Measurements from ENCODE around the gene PASD1.

PASD1 gene

DNA sequence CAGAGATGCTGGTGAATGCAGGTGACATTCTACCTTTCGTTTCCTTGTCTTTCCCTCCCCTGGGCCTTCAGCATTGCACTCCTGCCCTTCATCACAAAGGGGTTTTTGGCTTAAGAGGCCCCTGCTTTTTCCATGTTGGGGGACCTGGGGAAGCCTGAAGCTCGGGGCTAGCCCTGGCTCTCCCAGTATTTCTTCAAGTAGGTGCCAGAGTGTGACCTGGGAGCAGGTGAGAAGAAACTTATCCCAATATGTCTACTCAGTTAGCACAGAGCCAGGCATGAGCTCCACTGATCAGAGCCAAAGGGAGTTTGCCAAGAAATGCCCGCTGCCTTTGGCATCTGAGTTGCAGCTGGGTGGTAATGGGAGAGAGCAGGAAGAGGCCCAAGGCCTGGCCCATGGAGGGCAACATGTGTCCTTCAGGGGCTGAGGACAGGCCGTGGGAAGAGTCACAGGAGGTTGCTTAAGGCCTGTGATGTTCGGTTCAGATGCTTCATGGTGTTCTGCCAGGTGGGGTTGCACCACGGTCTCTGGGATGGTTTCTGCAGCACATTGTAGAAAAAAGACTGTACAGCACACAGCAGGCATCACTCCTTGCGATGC, 139.4 kb downstream of the PASD1 start:
- Mint-ChIP-seq H3K4me3 (no peak overlapping the region), H3K9me3 (peaks cover 11% of the 10 kb centered on the region), H3K27me3 (ENCODE audit: low read depth) (no peaks in the 10 kb centered on the region), H3K36me3 (ENCODE audit: low read depth) (no peaks in the 10 kb centered on the region), H3K27ac (peak overlapping the region in 2 of 3 experiments; percentile 50 to 53), H3K4me1 (peaks cover 34% of the 10 kb centered on the region)
- TF ChIP-seq, protein P1, sequence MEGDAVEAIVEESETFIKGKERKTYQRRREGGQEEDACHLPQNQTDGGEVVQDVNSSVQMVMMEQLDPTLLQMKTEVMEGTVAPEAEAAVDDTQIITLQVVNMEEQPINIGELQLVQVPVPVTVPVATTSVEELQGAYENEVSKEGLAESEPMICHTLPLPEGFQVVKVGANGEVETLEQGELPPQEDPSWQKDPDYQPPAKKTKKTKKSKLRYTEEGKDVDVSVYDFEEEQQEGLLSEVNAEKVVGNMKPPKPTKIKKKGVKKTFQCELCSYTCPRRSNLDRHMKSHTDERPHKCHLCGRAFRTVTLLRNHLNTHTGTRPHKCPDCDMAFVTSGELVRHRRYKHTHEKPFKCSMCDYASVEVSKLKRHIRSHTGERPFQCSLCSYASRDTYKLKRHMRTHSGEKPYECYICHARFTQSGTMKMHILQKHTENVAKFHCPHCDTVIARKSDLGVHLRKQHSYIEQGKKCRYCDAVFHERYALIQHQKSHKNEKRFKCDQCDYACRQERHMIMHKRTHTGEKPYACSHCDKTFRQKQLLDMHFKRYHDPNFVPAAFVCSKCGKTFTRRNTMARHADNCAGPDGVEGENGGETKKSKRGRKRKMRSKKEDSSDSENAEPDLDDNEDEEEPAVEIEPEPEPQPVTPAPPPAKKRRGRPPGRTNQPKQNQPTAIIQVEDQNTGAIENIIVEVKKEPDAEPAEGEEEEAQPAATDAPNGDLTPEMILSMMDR (IDR thresholded peaks at IDR 0.05; ENCODE audit: unreplicated experiment in 3 of 3), result no peak

- H3K27me3 Mint-ChIP-seq (ENCODE audit: low read depth), result no peaks in the 10 kb centered on the region
- H3K4me3 Mint-ChIP-seq, result peak overlapping the region in 1 of 3 experiments; percentile 37
- peaks cover 32% of the 10 kb centered on the region for H3K4me1 Mint-ChIP-seq
- H3K9me3 Mint-ChIP-seq, result peaks cover 11% of the 10 kb centered on the region
- no peaks in the 10 kb centered on the region for H3K36me3 Mint-ChIP-seq (ENCODE audit: low read depth)
- H3K27ac Mint-ChIP-seq, result peak overlapping the region; percentile 50 to 85 (median 53)
- TF ChIP-seq, protein P1 (IDR thresholded peaks at IDR 0.05; ENCODE audit: unreplicated experiment in 3 of 3), result no peak
These were observed 140.0 kb downstream of the PASD1 start for GRCh38 chrX:151703487-151703886.

DNA sequence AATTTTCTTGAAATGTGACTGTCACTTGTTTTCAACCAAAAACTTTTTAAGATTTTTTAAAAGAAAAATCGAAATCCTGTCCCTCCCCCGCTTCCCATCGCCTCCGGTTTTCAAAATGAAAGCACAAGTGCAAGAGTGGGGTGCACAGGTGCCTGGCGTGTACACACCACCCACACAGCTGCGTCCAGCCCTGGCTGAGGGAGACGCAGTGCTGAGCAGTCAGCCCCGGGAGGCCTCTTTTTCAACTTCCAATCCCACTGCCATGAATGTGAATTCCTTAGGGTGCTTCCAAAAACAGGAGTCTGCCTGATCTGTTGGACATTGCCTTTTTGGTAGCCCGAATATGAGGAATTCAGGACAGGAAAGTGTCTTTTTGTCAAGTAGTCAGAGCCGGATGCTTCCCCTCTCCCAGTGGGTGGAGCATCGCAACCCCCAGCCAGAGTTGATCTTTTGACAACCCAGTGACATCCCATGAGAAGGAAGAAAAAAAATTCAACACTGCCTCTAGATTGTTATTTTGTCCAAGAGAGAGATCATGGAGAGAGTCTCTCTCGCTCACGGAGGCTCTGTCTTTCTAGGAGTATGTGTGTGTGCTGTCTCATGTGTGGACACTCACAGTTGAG, 140.7 kb downstream of the PASD1 start:
- TF ChIP-seq, protein P1 (IDR thresholded peaks at IDR 0.05; ENCODE audit: unreplicated experiment in 3 of 3), result no peak
- H3K27me3 Mint-ChIP-seq (ENCODE audit: low read depth), result no peaks in the 10 kb centered on the region
- H3K36me3 Mint-ChIP-seq (ENCODE audit: low read depth), result no peaks in the 10 kb centered on the region
- H3K4me1 Mint-ChIP-seq, result peaks cover 32% of the 10 kb centered on the region
- H3K27ac Mint-ChIP-seq, result peak overlapping the region; percentile 47 to 79 (median 50)
- H3K4me3 Mint-ChIP-seq, result peak overlapping the region in 1 of 3 experiments; percentile 70
- H3K9me3 Mint-ChIP-seq, result peaks cover 11% of the 10 kb centered on the region

DNA sequence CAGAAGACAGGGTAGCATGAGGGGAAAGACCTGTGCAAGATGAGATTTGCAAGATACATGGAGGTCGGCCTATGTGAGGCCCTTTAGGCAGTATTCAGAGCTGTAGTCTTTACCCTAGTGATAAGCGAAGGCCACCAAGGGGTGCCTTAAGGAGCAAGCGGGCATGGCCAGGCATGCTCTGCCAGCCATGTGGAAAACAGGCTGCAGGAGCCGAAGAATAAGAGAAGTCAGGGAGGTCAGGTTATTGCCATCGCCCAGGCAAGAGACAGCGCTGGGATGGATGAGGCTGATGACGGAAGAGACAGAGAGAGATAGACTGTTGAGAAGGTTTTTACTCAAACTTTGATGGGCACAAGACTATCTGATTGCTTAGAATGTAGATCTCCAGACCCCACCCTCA, 145.3 kb downstream of the PASD1 start:
- peaks cover 41% of the 10 kb centered on the region for H3K4me1 Mint-ChIP-seq
- H3K36me3 Mint-ChIP-seq (ENCODE audit: low read depth), result no peaks in the 10 kb centered on the region
- H3K9me3 Mint-ChIP-seq, result peaks cover 5% of the 10 kb centered on the region
- TF ChIP-seq, protein P1 (IDR thresholded peaks at IDR 0.05; ENCODE audit: unreplicated experiment in 3 of 3), result no peak
- no peaks in the 10 kb centered on the region for H3K27me3 Mint-ChIP-seq (ENCODE audit: low read depth)
- no peak overlapping the region for H3K4me3 Mint-ChIP-seq
- no peak overlapping the region for H3K27ac Mint-ChIP-seq

- peaks cover 3% of the 10 kb centered on the region for H3K9me3 Mint-ChIP-seq
- H3K27me3 Mint-ChIP-seq (ENCODE audit: low read depth), result no peaks in the 10 kb centered on the region
- TF ChIP-seq, protein P1 (IDR thresholded peaks at IDR 0.05; ENCODE audit: unreplicated experiment in 3 of 3), result no peak
- peaks cover 26% of the 10 kb centered on the region for H3K4me1 Mint-ChIP-seq
- H3K36me3 Mint-ChIP-seq (ENCODE audit: low read depth), result no peaks in the 10 kb centered on the region
- H3K27ac Mint-ChIP-seq, result no peak overlapping the region
- H3K4me3 Mint-ChIP-seq, result no peak overlapping the region
These were observed 147.0 kb downstream of the PASD1 start for GRCh38 chrX:151710457-151710856.

DNA sequence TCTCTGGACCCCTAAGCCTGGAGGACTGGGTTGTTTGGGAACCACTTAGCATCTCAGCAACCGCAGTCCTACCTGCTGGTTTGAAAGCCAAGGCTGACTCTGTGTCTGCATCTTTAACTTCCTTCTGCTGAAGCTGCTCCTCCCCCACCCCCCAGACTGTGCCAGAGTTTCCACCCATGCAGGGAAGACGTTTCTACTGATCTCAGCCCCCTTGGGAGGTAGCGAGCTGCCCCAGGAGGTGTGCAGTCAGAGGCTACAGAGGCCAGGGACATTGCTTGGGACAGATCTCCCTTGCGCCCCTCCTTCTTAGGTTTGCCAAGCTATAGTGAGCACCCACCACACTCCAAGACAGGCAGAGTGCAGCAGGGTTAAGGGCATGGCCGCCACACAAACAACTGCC, 147.7 kb downstream of the PASD1 start:
- H3K4me3 Mint-ChIP-seq, result no peak overlapping the region
- H3K36me3 Mint-ChIP-seq (ENCODE audit: low read depth), result no peaks in the 10 kb centered on the region
- H3K4me1 Mint-ChIP-seq, result peaks cover 19% of the 10 kb centered on the region
- H3K9me3 Mint-ChIP-seq, result peaks cover 2% of the 10 kb centered on the region
- TF ChIP-seq, protein P1 (IDR thresholded peaks at IDR 0.05; ENCODE audit: unreplicated experiment in 3 of 3), result no peak
- no peak overlapping the region for H3K27ac Mint-ChIP-seq
- no peaks in the 10 kb centered on the region for H3K27me3 Mint-ChIP-seq (ENCODE audit: low read depth)

Data from nephron (organoid).